Nephron (organoid): Measurements from ENCODE around the gene EFCAB11.
A peak's percentile ranks its signal among the peaks of the same experiment; 100 is the strongest.

ENCODE experiments used
- H3K27ac Mint-ChIP-seq, 3 experiments: 2 replicates each; pipeline ENCODE4 v1.8.0; 2020; ENCODE audit warnings: mixed read lengths in 3 of 3, mild to moderate bottlenecking in 2 of 3, moderate library complexity in 1 of 3
- H3K27me3 Mint-ChIP-seq: 2 replicates; pipeline ENCODE4 v1.8.0; 2021; ENCODE audit warnings: low read depth, mild to moderate bottlenecking, moderate library complexity, mixed read lengths
- H3K36me3 Mint-ChIP-seq: 2 replicates; pipeline ENCODE4 v1.8.0; 2020; ENCODE audit warnings: low read depth, mixed read lengths
- H3K4me1 Mint-ChIP-seq: 2 replicates; pipeline ENCODE4 v1.8.0; 2020; ENCODE audit warnings: mixed read lengths
- H3K4me3 Mint-ChIP-seq, 3 experiments: 2 replicates each; pipeline ENCODE4 v1.8.0; 2020; ENCODE audit warnings: mild to moderate bottlenecking in 3 of 3, mixed read lengths in 3 of 3, moderate library complexity in 2 of 3
- H3K9me3 Mint-ChIP-seq: 2 replicates; pipeline ENCODE4 v1.8.0; 2020; ENCODE audit warnings: mixed read lengths
- CTCF ChIP-seq, 3 experiments: fragments of 200-600 bp; sonication (generic); IDR thresholded peaks; one replicate each; pipeline ENCODE4 v1.5.0; 2021; ENCODE audit warnings: antibody characterized with exemption in 3 of 3; ENCODE audit not compliant: unreplicated experiment in 3 of 3

EFCAB11 gene

GRCh38 chr14:89912667-89913211 lies 41.8 kb downstream of the EFCAB11 start:
- H3K9me3 Mint-ChIP-seq: no peaks in the 10 kb centered on the region
- H3K36me3 Mint-ChIP-seq: no peaks in the 10 kb centered on the region
- H3K4me3 Mint-ChIP-seq: peak overlapping the region in 2 of 3 experiments; percentile 31 to 36
- TF ChIP-seq CTCF (IDR thresholded peaks at IDR 0.05; ENCODE audit: unreplicated experiment in 3 of 3): no peak
- H3K27me3 Mint-ChIP-seq: no peaks in the 10 kb centered on the region
- H3K27ac Mint-ChIP-seq: peak overlapping the region; percentile 82 to 93 (median 88)
- H3K4me1 Mint-ChIP-seq: peaks cover 40% of the 10 kb centered on the region

GRCh38 chr14:89912221-89912620 lies 42.3 kb downstream of the EFCAB11 start:
- no peaks in the 10 kb centered on the region for H3K9me3 Mint-ChIP-seq
- no peaks in the 10 kb centered on the region for H3K27me3 Mint-ChIP-seq
- peak overlapping the region in 1 of 3 experiments; percentile 36 for H3K4me3 Mint-ChIP-seq
- H3K27ac Mint-ChIP-seq: peak overlapping the region; percentile 82 to 93 (median 88)
- no peaks in the 10 kb centered on the region for H3K36me3 Mint-ChIP-seq
- TF ChIP-seq CTCF (IDR thresholded peaks at IDR 0.05; ENCODE audit: unreplicated experiment in 3 of 3): no peak
- H3K4me1 Mint-ChIP-seq: peaks cover 40% of the 10 kb centered on the region

GRCh38 chr14:89911010-89911919 lies 43.3 kb downstream of the EFCAB11 start:
- H3K27ac Mint-ChIP-seq: peak overlapping the region; percentile 82 to 98 (median 88)
- no peak for TF ChIP-seq CTCF (IDR thresholded peaks at IDR 0.05; ENCODE audit: unreplicated experiment in 3 of 3)
- peaks cover 40% of the 10 kb centered on the region for H3K4me1 Mint-ChIP-seq
- no peaks in the 10 kb centered on the region for H3K27me3 Mint-ChIP-seq
- no peaks in the 10 kb centered on the region for H3K36me3 Mint-ChIP-seq
- peak overlapping the region; percentile 31 to 60 (median 33) for H3K4me3 Mint-ChIP-seq
- no peaks in the 10 kb centered on the region for H3K9me3 Mint-ChIP-seq

GRCh38 chr14:89910691-89911009 lies 43.9 kb downstream of the EFCAB11 start:
- H3K9me3 Mint-ChIP-seq: no peaks in the 10 kb centered on the region
- peak overlapping the region; percentile 82 to 98 (median 88) for H3K27ac Mint-ChIP-seq
- no peaks in the 10 kb centered on the region for H3K27me3 Mint-ChIP-seq
- peak overlapping the region; percentile 9 to 26 (median 13) for H3K4me3 Mint-ChIP-seq
- no peaks in the 10 kb centered on the region for H3K36me3 Mint-ChIP-seq
- TF ChIP-seq CTCF (IDR thresholded peaks at IDR 0.05; ENCODE audit: unreplicated experiment in 3 of 3): no peak
- peaks cover 40% of the 10 kb centered on the region for H3K4me1 Mint-ChIP-seq

GRCh38 chr14:89909586-89909985 lies 44.9 kb downstream of the EFCAB11 start:
- no peak overlapping the region for H3K4me3 Mint-ChIP-seq
- H3K4me1 Mint-ChIP-seq: peaks cover 34% of the 10 kb centered on the region
- peak overlapping the region; percentile 82 to 90 (median 88) for H3K27ac Mint-ChIP-seq
- no peaks in the 10 kb centered on the region for H3K27me3 Mint-ChIP-seq
- no peaks in the 10 kb centered on the region for H3K9me3 Mint-ChIP-seq
- no peak for TF ChIP-seq CTCF (IDR thresholded peaks at IDR 0.05; ENCODE audit: unreplicated experiment in 3 of 3)
- no peaks in the 10 kb centered on the region for H3K36me3 Mint-ChIP-seq
